ENCODE measurements around the gene TMEM212.

TMEM212 gene

GRCh38 chr3:171833789-171834460, 9.2 kb upstream of the TMEM212 start:
- no peak for DNase-seq

GRCh38 chr3:171834461-171834801, 8.7 kb upstream of the TMEM212 start:
- no peak for DNase-seq

GRCh38 chr3:171835116-171835515, 8.0 kb upstream of the TMEM212 start:
- no peak for DNase-seq

- DNase-seq = no peak
Observed at GRCh38 chr3:171835613-171836012, 7.5 kb upstream of the TMEM212 start.

- DNase-seq = no peak
Observed at GRCh38 chr3:171836855-171837254, 6.3 kb upstream of the TMEM212 start.

- DNase-seq = no peak
Observed at GRCh38 chr3:171837698-171838097, 5.5 kb upstream of the TMEM212 start.

GRCh38 chr3:171838218-171838720, 4.9 kb upstream of the TMEM212 start:
- peak in 28 of 58 donors; percentile 4 to 70 (median 23) for DNase-seq

- no peak for DNase-seq
Observed at GRCh38 chr3:171839270-171839669, 3.9 kb upstream of the TMEM212 start.

GRCh38 chr3:171840445-171840810, 2.7 kb upstream of the TMEM212 start:
- no peak for DNase-seq

- DNase-seq = no peak
Observed at GRCh38 chr3:171840811-171841619, 2.1 kb upstream of the TMEM212 start.

- DNase-seq = no peak
Observed at GRCh38 chr3:171841620-171842000, 1.5 kb upstream of the TMEM212 start.

GRCh38 chr3:171844873-171845272, 1.7 kb downstream of the TMEM212 start:
- no peak for DNase-seq

GRCh38 chr3:171845481-171846284, 2.5 kb downstream of the TMEM212 start:
- DNase-seq = no peak

- no peak for DNase-seq
Observed at GRCh38 chr3:171846597-171846996, 3.4 kb downstream of the TMEM212 start.

- no peak for DNase-seq
Observed at GRCh38 chr3:171847133-171847532, 4.0 kb downstream of the TMEM212 start.

GRCh38 chr3:171847595-171848259, 4.6 kb downstream of the TMEM212 start:
- no peak for DNase-seq

- no peak for DNase-seq
Observed at GRCh38 chr3:171849617-171850319, 6.6 kb downstream of the TMEM212 start.

GRCh38 chr3:171850320-171850959, 7.3 kb downstream of the TMEM212 start:
- DNase-seq = no peak

- no peak for DNase-seq
Observed at GRCh38 chr3:171850960-171851659, 8.0 kb downstream of the TMEM212 start.

- DNase-seq = no peak
Observed at GRCh38 chr3:171851660-171852058, 8.5 kb downstream of the TMEM212 start.

All from anterior cingulate cortex (tissue), 58 donors.